ENCODE results near the gene FOXC1. TPM values are rescaled to one million over a fixed set of nuclear protein-coding genes. Genes with fewer than 3 reads are reported as not detected.

Gene FOXC1
- total RNA-seq, 1 experiment from 2014 or later = 16.7 TPM

GRCh38 chr6:1584996-1585668, 24.6 kb upstream of the FOXC1 start:
- H3K27ac Mint-ChIP-seq (ENCODE audit: low read depth, unreplicated experiment) = no peak overlapping the region
- no TSS peak for BruUV-seq (replicated peaks)
- intact Hi-C loops (cut with micrococcal nuclease) = no loop called here
- TF ChIP-seq, protein P1, sequence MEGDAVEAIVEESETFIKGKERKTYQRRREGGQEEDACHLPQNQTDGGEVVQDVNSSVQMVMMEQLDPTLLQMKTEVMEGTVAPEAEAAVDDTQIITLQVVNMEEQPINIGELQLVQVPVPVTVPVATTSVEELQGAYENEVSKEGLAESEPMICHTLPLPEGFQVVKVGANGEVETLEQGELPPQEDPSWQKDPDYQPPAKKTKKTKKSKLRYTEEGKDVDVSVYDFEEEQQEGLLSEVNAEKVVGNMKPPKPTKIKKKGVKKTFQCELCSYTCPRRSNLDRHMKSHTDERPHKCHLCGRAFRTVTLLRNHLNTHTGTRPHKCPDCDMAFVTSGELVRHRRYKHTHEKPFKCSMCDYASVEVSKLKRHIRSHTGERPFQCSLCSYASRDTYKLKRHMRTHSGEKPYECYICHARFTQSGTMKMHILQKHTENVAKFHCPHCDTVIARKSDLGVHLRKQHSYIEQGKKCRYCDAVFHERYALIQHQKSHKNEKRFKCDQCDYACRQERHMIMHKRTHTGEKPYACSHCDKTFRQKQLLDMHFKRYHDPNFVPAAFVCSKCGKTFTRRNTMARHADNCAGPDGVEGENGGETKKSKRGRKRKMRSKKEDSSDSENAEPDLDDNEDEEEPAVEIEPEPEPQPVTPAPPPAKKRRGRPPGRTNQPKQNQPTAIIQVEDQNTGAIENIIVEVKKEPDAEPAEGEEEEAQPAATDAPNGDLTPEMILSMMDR (IDR thresholded peaks at IDR 0.05; ENCODE audit: unreplicated experiment) = no peak
- CTCF ChIA-PET = interaction anchor here (0.9 kb wide), 1 partner anchor 9 kb away, joined by 3 read pairs; no protein-coding TSS in a partner anchor
- POLR2A ChIA-PET = interaction anchor here (0.7 kb wide), 1 partner anchor 8 kb away, joined by 3 read pairs; no protein-coding TSS in a partner anchor
- H3K9me3 Mint-ChIP-seq (ENCODE audit: unreplicated experiment) = no peaks in the 10 kb centered on the region
- no peaks in the 10 kb centered on the region for H3K4me1 Mint-ChIP-seq (ENCODE audit: insufficient read depth, unreplicated experiment)
- no peak overlapping the region for H3K4me3 Mint-ChIP-seq (ENCODE audit: unreplicated experiment)
- no peaks in the 10 kb centered on the region for H3K36me3 Mint-ChIP-seq (ENCODE audit: insufficient read depth, unreplicated experiment)
- peaks cover 8% of the 10 kb centered on the region for H3K27me3 Mint-ChIP-seq (ENCODE audit: insufficient read depth, unreplicated experiment)
- DNase-seq (ENCODE audit: unreplicated experiment) = no peak

DNA sequence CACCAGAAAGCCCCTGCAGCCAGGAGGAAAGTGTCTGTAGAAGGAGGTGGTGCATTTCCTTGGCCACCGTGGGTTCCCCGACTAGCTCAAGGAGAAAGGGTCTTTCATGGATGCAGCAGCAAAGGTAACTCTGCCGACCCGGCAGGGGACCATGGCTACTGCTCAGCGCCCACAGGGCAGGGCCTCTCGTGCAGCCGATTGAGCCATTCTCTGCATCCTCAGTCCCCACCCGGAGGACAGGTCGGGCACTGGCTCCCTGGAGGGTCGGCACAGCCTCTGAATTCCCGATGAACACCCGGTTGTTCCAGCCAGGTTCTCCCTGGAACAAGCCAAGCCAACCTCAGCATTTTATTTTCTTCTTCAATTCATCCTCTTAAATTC, 24.1 kb upstream of the FOXC1 start:
- ChIA-PET CTCF (interaction anchor here (1.3 kb wide), 1 partner anchor 10 kb away, joined by 3 read pairs; no protein-coding TSS in a partner anchor), POLR2A (no interaction called here)
- intact Hi-C loops (cut with micrococcal nuclease) = no loop called here
- Mint-ChIP-seq H3K9me3 (ENCODE audit: unreplicated experiment) (no peaks in the 10 kb centered on the region), H3K27me3 (ENCODE audit: insufficient read depth, unreplicated experiment) (peaks cover 8% of the 10 kb centered on the region), H3K4me3 (ENCODE audit: unreplicated experiment) (no peak overlapping the region), H3K4me1 (ENCODE audit: insufficient read depth, unreplicated experiment) (no peaks in the 10 kb centered on the region), H3K27ac (ENCODE audit: low read depth, unreplicated experiment) (no peak overlapping the region), H3K36me3 (ENCODE audit: insufficient read depth, unreplicated experiment) (no peaks in the 10 kb centered on the region)
- no TSS peak for BruUV-seq (replicated peaks)
- DNase-seq (ENCODE audit: unreplicated experiment) = no peak
- TF ChIP-seq, protein P1 (IDR thresholded peaks at IDR 0.05; ENCODE audit: unreplicated experiment) = no peak

DNA sequence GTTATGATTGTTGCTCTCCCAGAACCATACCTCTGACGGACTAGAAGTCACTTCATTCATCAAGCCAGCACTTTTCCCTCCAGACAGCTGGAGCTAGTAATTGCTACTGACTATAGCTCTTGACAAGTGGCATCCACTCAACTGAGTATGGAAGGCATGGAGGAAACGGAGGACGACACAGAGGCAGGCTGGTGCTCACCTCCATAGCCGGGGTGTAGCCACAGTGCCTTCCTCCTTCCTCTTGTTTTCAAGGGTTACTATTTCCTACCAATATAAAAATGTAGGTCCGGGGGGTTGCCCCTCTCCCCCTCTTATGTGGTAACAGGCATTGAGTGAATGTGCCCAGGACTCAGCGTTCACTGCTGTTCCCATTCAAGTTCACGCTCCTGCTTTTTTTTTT, 23.5 kb upstream of the FOXC1 start:
- peaks cover 8% of the 10 kb centered on the region for H3K27me3 Mint-ChIP-seq (ENCODE audit: insufficient read depth, unreplicated experiment)
- H3K27ac Mint-ChIP-seq (ENCODE audit: low read depth, unreplicated experiment) = no peak overlapping the region
- no TSS peak for BruUV-seq (replicated peaks)
- H3K4me1 Mint-ChIP-seq (ENCODE audit: insufficient read depth, unreplicated experiment) = no peaks in the 10 kb centered on the region
- no peak for DNase-seq (ENCODE audit: unreplicated experiment)
- TF ChIP-seq, protein P1 (IDR thresholded peaks at IDR 0.05; ENCODE audit: unreplicated experiment) = no peak
- H3K9me3 Mint-ChIP-seq (ENCODE audit: unreplicated experiment) = no peaks in the 10 kb centered on the region
- intact Hi-C loops (cut with micrococcal nuclease) = no loop called here
- no peak overlapping the region for H3K4me3 Mint-ChIP-seq (ENCODE audit: unreplicated experiment)
- CTCF ChIA-PET = interaction anchor here (0.7 to 1.3 kb wide), 2 partner anchors 10 to 1671 kb away, joined by 3 read pairs; no protein-coding TSS in a partner anchor
- POLR2A ChIA-PET = no interaction called here
- no peaks in the 10 kb centered on the region for H3K36me3 Mint-ChIP-seq (ENCODE audit: insufficient read depth, unreplicated experiment)

DNA sequence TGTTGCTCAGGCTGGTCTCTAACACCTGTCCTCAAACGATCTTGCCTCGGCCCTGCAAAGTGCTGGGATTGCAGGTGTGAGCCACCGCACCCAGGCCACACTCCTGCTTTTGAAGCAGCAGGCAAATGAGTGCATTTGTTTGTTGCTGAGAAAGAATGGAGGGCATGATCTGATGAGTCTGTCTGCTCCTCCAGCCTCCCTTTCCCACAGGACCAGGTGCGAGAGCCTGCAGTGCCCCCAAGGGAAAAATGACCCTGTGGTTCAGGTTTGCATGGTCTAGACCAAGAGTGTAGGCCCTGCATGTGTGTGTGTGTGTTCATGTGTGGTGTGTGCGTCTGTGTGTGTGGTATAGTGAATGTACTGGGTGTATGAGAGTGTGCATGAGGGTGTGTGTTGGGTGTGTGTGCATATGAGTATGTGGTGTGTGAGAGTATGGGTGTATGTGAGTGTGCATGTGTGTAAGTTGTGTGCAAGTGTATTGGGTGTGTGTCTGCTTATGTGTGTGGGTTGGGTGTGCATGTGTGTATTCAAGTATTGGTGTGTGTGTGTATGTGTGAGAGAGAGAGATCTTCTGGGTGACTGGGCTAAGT, 22.8 kb upstream of the FOXC1 start:
- ChIA-PET POLR2A (no interaction called here), CTCF (interaction anchor here (0.6 to 1.3 kb wide), 3 partner anchors 9 to 1670 kb away, joined by 3 read pairs; no protein-coding TSS in a partner anchor)
- Mint-ChIP-seq H3K36me3 (ENCODE audit: insufficient read depth, unreplicated experiment) (no peaks in the 10 kb centered on the region), H3K9me3 (ENCODE audit: unreplicated experiment) (no peaks in the 10 kb centered on the region), H3K27me3 (ENCODE audit: insufficient read depth, unreplicated experiment) (peaks cover 8% of the 10 kb centered on the region), H3K27ac (ENCODE audit: low read depth, unreplicated experiment) (no peak overlapping the region), H3K4me3 (ENCODE audit: unreplicated experiment) (no peak overlapping the region), H3K4me1 (ENCODE audit: insufficient read depth, unreplicated experiment) (no peaks in the 10 kb centered on the region)
- BruUV-seq (replicated peaks) = no TSS peak
- DNase-seq (ENCODE audit: unreplicated experiment) = no peak
- intact Hi-C loops (cut with micrococcal nuclease) = no loop called here
- TF ChIP-seq, protein P1 (IDR thresholded peaks at IDR 0.05; ENCODE audit: unreplicated experiment) = no peak
